SU-DHL-6 (cell line): ENCODE measurements around the gene RAD1.

Source experiments
- H2AFZ ChIP-seq: fragments of 200-600 bp; sonication (generic); 2 replicates; pipeline ENCODE4 v1.6.1; 2014; ENCODE audit warnings: low read depth, mild to moderate bottlenecking, moderate library complexity, mixed read lengths, antibody characterized with exemption, low read length; ENCODE audit not compliant: severe bottlenecking
- H3F3A ChIP-seq: fragments of 200-600 bp; shearing (Covaris generic); 2 replicates; pipeline ENCODE4 v1.6.0; 2016; ENCODE audit warnings: antibody characterized with exemption, mild to moderate bottlenecking; ENCODE audit not compliant: insufficient read depth
- H3K27ac ChIP-seq: fragments of 200-600 bp; sonication (generic); 2 replicates; pipeline ENCODE4 v1.5.1; 2016; ENCODE audit warnings: low read depth, mild to moderate bottlenecking, low read length, moderate library complexity, mixed read lengths
- H3K27me3 ChIP-seq: fragments of 200-600 bp; sonication (generic), shearing (Covaris generic); 2 replicates; pipeline ENCODE4 v1.6.0; 2014; ENCODE audit warnings: mild to moderate bottlenecking, low read length
- H3K36me3 ChIP-seq: fragments of 200-600 bp; sonication (generic); 2 replicates; pipeline ENCODE4 v1.6.1; 2014; ENCODE audit warnings: mild to moderate bottlenecking, low read length, mixed read lengths
- H3K4me2 ChIP-seq: fragments of 300-600, 200-600 bp; shearing (Covaris generic), sonication (generic); 2 replicates; pipeline ENCODE4 v1.6.0; 2014; ENCODE audit warnings: low read length, low read depth, mild to moderate bottlenecking; ENCODE audit not compliant: poor library complexity, severe bottlenecking
- H3K4me3 ChIP-seq: fragments of 200-600 bp; sonication (generic); 2 replicates; pipeline ENCODE4 v1.5.1; 2014; ENCODE audit warnings: antibody characterized with exemption, low read length, mild to moderate bottlenecking, mixed read lengths; ENCODE audit not compliant: insufficient read depth, poor library complexity, severe bottlenecking
- H3K79me2 ChIP-seq: fragments of 200-600 bp; sonication (generic); 2 replicates; pipeline ENCODE4 v1.6.1; 2014; ENCODE audit warnings: mild to moderate bottlenecking, low read length, moderate library complexity; ENCODE audit not compliant: insufficient read depth
- H3K9ac ChIP-seq: fragments of 200-600 bp; sonication (generic); 2 replicates; pipeline ENCODE4 v1.7.0; 2014; ENCODE audit warnings: mild to moderate bottlenecking, low read length
- H3K9me2 ChIP-seq: fragments of 200-600 bp; sonication (generic); replicated peaks from 2 replicates; pipeline ENCODE4 v1.6.1; 2014; ENCODE audit warnings: low read length; ENCODE audit not compliant: insufficient read depth
- H3K9me3 ChIP-seq: fragments of 200-600 bp; sonication (generic); 2 replicates; pipeline ENCODE4 v1.6.1; 2014; ENCODE audit warnings: low read length, mixed read lengths; ENCODE audit not compliant: insufficient read depth
- H4K20me1 ChIP-seq: fragments of 200-600 bp; sonication (generic); 2 replicates; pipeline ENCODE4 v1.6.1; 2014; ENCODE audit warnings: low read depth, mild to moderate bottlenecking, antibody characterized with exemption, low read length, moderate library complexity, mixed read lengths
- CTCF ChIP-seq: fragments of 200-600 bp; sonication (generic); IDR thresholded peaks from one replicate; pipeline ENCODE4 v1.5.1; 2017; ENCODE audit warnings: antibody characterized with exemption, mild to moderate bottlenecking, low read length, moderate library complexity; ENCODE audit not compliant: insufficient read depth, poor library complexity, severe bottlenecking
- EZH2phosphoT487 ChIP-seq: fragments of 200-600 bp; sonication (generic), shearing (Covaris generic); conservative IDR thresholded peaks from 2 replicates; pipeline ENCODE4 v1.6.1; 2018; ENCODE audit warnings: mild to moderate bottlenecking, antibody characterized with exemption, low read length, moderate library complexity, mixed read lengths

The RAD1 gene

GRCh38 chr5:34928267-34928666 lies 13.0 kb upstream of the RAD1 start:
- peaks cover 13% of the 10 kb centered on the region for H4K20me1 ChIP-seq
- H3K36me3 ChIP-seq = peaks cover 34% of the 10 kb centered on the region
- H3K4me3 ChIP-seq = no peak overlapping the region
- peaks cover 54% of the 10 kb centered on the region for H3F3A ChIP-seq
- H3K9ac ChIP-seq = no peak overlapping the region
- TF ChIP-seq CTCF (no peak), EZH2phosphoT487 (no peak)
- no peaks in the 10 kb centered on the region for H3K27me3 ChIP-seq
- H3K9me3 ChIP-seq = no peaks in the 10 kb centered on the region
- peak overlapping the region; percentile 79 for H3K4me2 ChIP-seq
- peaks cover 35% of the 10 kb centered on the region for H3K79me2 ChIP-seq
- no peak overlapping the region for H2AFZ ChIP-seq
- H3K27ac ChIP-seq = peak overlapping the region; percentile 9; the same call in 1 of the 2 replicates
- no peaks in the 10 kb centered on the region for H3K9me2 ChIP-seq

- Histone ChIP-seq H3K27ac (no peak overlapping the region), H3K9me2 (no peaks in the 10 kb centered on the region), H3F3A (peaks cover 57% of the 10 kb centered on the region), H3K4me2 (no peak overlapping the region), H3K36me3 (peaks cover 38% of the 10 kb centered on the region), H3K9me3 (no peaks in the 10 kb centered on the region), H3K79me2 (peaks cover 34% of the 10 kb centered on the region), H2AFZ (no peak overlapping the region), H3K9ac (no peak overlapping the region), H4K20me1 (peaks cover 15% of the 10 kb centered on the region), H3K4me3 (no peak overlapping the region), H3K27me3 (no peaks in the 10 kb centered on the region)
- TF ChIP-seq CTCF (no peak), EZH2phosphoT487 (no peak)
Measured at GRCh38 chr5:34927785-34928184, 12.5 kb upstream of the RAD1 start.

GRCh38 chr5:34926318-34926888 lies 11.1 kb upstream of the RAD1 start:
- peaks cover 50% of the 10 kb centered on the region for H3K36me3 ChIP-seq
- no peak overlapping the region; the same call in 1 of the 2 replicates for H3K27ac ChIP-seq
- no peaks in the 10 kb centered on the region for H3K27me3 ChIP-seq
- H3K79me2 ChIP-seq = peaks cover 23% of the 10 kb centered on the region
- peaks cover 69% of the 10 kb centered on the region for H3F3A ChIP-seq
- H3K4me3 ChIP-seq = no peak overlapping the region
- H3K4me2 ChIP-seq = no peak overlapping the region
- TF ChIP-seq EZH2phosphoT487 (no peak), CTCF (no peak)
- no peak overlapping the region for H2AFZ ChIP-seq
- no peaks in the 10 kb centered on the region for H3K9me3 ChIP-seq
- peaks cover 15% of the 10 kb centered on the region for H4K20me1 ChIP-seq
- no peak overlapping the region for H3K9ac ChIP-seq
- no peaks in the 10 kb centered on the region for H3K9me2 ChIP-seq
